IMR-90 (cell line): ENCODE measurements around the gene TMEM176B. TPM values are rescaled to one million over a fixed set of nuclear protein-coding genes. Genes with fewer than 3 reads are reported as not detected.

ENCODE experiments used
- ATAC-seq: fragments of 200-7000 bp; cut with Tn5 transposase; 2 replicates; pipeline ENCODE4 v1.9.1; 2020; ENCODE audit warnings: low read depth, mild to moderate bottlenecking, moderate library complexity
- BruUV-seq: library from RNA; stranded (reverse); fragments of 400-500 nt; replicated peaks from 2 replicates; lab custom pipeline; 2021; lab: Mats Ljungman, UMichigan
- CTCF ChIA-PET: fragments of 300-600 bp; formaldehyde crosslinking; extraction: SDS; loops from one replicate; lab custom pipeline; 2021; ENCODE audit warnings: antibody characterized with exemption; lab: Yijun Ruan, JAX
- POLR2A ChIA-PET: fragments of 300-600 bp; sonication (Branson Sonifier 250); formaldehyde crosslinking; loops from one replicate; lab custom pipeline; 2022; ENCODE audit warnings: antibody characterized with exemption; ENCODE audit not compliant: unreplicated experiment; lab: Charles Lee
- DNase-seq: peaks from one replicate; pipeline ENCODE4 v3.0.0; 2013
- H2AFZ ChIP-seq: replicated peaks from 2 replicates; pipeline ENCODE3; 2013; ENCODE audit warnings: low read length, mild to moderate bottlenecking; ENCODE audit not compliant: poor library complexity
- H2AK5ac ChIP-seq: 2 replicates; pipeline ENCODE4 v1.6.1; 2013; ENCODE audit warnings: low read depth, low read length, inconsistent platforms
- H2AK9ac ChIP-seq: replicated peaks from 2 replicates; pipeline ENCODE3; 2013; ENCODE audit warnings: mild to moderate bottlenecking, low read depth, low read length, moderate library complexity; ENCODE audit not compliant: poor library complexity
- H2BK120ac ChIP-seq: 2 replicates; pipeline ENCODE4 v1.6.1; 2013; ENCODE audit warnings: low read depth, low read length, inconsistent platforms
- H2BK15ac ChIP-seq: 3 replicates; pipeline ENCODE4 v1.6.1; 2013; ENCODE audit warnings: low read depth, low read length, inconsistent platforms
- H2BK20ac ChIP-seq: 2 replicates; pipeline ENCODE4 v1.6.1; 2013; ENCODE audit warnings: low read depth, mild to moderate bottlenecking, inconsistent platforms, low read length, moderate library complexity
- H2BK5ac ChIP-seq: 2 replicates; pipeline ENCODE4 v1.6.1; 2013; ENCODE audit warnings: mild to moderate bottlenecking, low read depth, low read length, inconsistent platforms; ENCODE audit not compliant: poor library complexity, severe bottlenecking
- H3K14ac ChIP-seq: replicated peaks from 2 replicates; pipeline ENCODE4 v1.6.1; 2013; ENCODE audit warnings: low read depth, low read length, inconsistent platforms
- H3K18ac ChIP-seq: 2 replicates; pipeline ENCODE4 v1.6.1; 2013; ENCODE audit warnings: low read depth, low read length, control low read depth
- H3K23ac ChIP-seq: 2 replicates; pipeline ENCODE4 v1.6.1; 2013; ENCODE audit warnings: low read depth, low read length, inconsistent platforms
- H3K27ac ChIP-seq: 2 replicates; pipeline ENCODE4 v1.5.1; 2013; ENCODE audit warnings: mild to moderate bottlenecking, control low read depth, low read length; ENCODE audit not compliant: insufficient read depth
- H3K27me3 ChIP-seq: 2 replicates; pipeline ENCODE4 v1.6.1; 2013; ENCODE audit warnings: low read length; ENCODE audit not compliant: control insufficient read depth, insufficient read depth
- H3K36me3 ChIP-seq: 2 replicates; pipeline ENCODE4 v1.6.1; 2013; ENCODE audit warnings: low read length, mixed read lengths; ENCODE audit not compliant: control insufficient read depth, insufficient read depth
- H3K4ac ChIP-seq: 2 replicates; pipeline ENCODE4 v1.6.1; 2013; ENCODE audit warnings: low read depth, low read length, inconsistent platforms
- H3K4me1 ChIP-seq: 2 replicates; pipeline ENCODE4 v1.6.1; 2013; ENCODE audit warnings: low read length, mixed read lengths; ENCODE audit not compliant: control insufficient read depth, insufficient read depth
- H3K4me2 ChIP-seq: 2 replicates; pipeline ENCODE4 v1.6.1; 2013; ENCODE audit warnings: low read depth, mild to moderate bottlenecking, control low read depth, low read length, moderate library complexity
- H3K4me3 ChIP-seq: 2 replicates; pipeline ENCODE4 v1.5.1; 2013; ENCODE audit warnings: low read depth, mild to moderate bottlenecking, control low read depth, low read length, moderate library complexity; ENCODE audit not compliant: insufficient read depth
- H3K56ac ChIP-seq: 2 replicates; pipeline ENCODE4 v1.6.1; 2013; ENCODE audit warnings: low read length, inconsistent platforms; ENCODE audit not compliant: insufficient read depth; ENCODE audit errors: extremely low read depth
- H3K79me1 ChIP-seq, 2 experiments: 2 replicates each; pipeline ENCODE4 v1.6.1; 2013; ENCODE audit warnings: low read length in 2 of 2, inconsistent platforms in 1 of 2, low read depth in 1 of 2
- H3K9ac ChIP-seq: 2 replicates; pipeline ENCODE4 v1.6.1; 2013; ENCODE audit warnings: low read depth, low read length, control low read depth
- H3K9me1 ChIP-seq: 2 replicates; pipeline ENCODE4 v1.6.1; 2013; ENCODE audit warnings: low read length, inconsistent platforms; ENCODE audit not compliant: insufficient read depth
- H3K9me3 ChIP-seq: 2 replicates; pipeline ENCODE4 v1.6.1; 2013; ENCODE audit warnings: low read length; ENCODE audit not compliant: control insufficient read depth, insufficient read depth
- H4K20me1 ChIP-seq: 2 replicates; pipeline ENCODE4 v1.6.1; 2013; ENCODE audit warnings: low read length, inconsistent platforms; ENCODE audit not compliant: insufficient read depth
- H4K5ac ChIP-seq: 2 replicates; pipeline ENCODE4 v1.6.1; 2013; ENCODE audit warnings: mild to moderate bottlenecking, low read depth, low read length, control low read depth
- H4K8ac ChIP-seq, 2 experiments: 2 replicates each; pipeline ENCODE4 v1.6.1; 2013; ENCODE audit warnings: low read depth in 2 of 2, low read length in 2 of 2, control low read depth in 1 of 2, inconsistent platforms in 1 of 2
- H4K91ac ChIP-seq: 2 replicates; pipeline ENCODE4 v1.6.1; 2013; ENCODE audit warnings: low read depth, low read length, inconsistent platforms; ENCODE audit not compliant: insufficient read depth
- BHLHE40 ChIP-seq: fragments of 150-350 bp; IDR thresholded peaks from 2 replicates; pipeline ENCODE4 v1.6.1; 2016; ENCODE audit warnings: mild to moderate bottlenecking, low read depth, low read length
- CEBPB ChIP-seq: IDR thresholded peaks from 2 replicates; pipeline ENCODE4 v1.6.1; 2012; ENCODE audit warnings: low read depth, low read length, improper control_type of control experiment
- CHD1 ChIP-seq: IDR thresholded peaks from 2 replicates; pipeline ENCODE4 v1.6.1; 2012; ENCODE audit warnings: low read depth, low read length, improper control_type of control experiment
- CTCF ChIP-seq: conservative IDR thresholded peaks from 2 replicates; pipeline ENCODE4 v1.5.1; 2012; ENCODE audit warnings: mild to moderate bottlenecking, low read depth, low read length, improper control_type of control experiment
- MAFK ChIP-seq: IDR thresholded peaks from 2 replicates; pipeline ENCODE4 v1.6.1; 2012; ENCODE audit warnings: low read depth, low read length, improper control_type of control experiment
- MAZ ChIP-seq: IDR thresholded peaks from 2 replicates; pipeline ENCODE4 v1.6.1; 2012; ENCODE audit warnings: low read depth, mild to moderate bottlenecking, low read length, improper control_type of control experiment, moderate library complexity, borderline replicate concordance
- MXI1 ChIP-seq: IDR thresholded peaks from 2 replicates; pipeline ENCODE4 v1.6.1; 2012; ENCODE audit warnings: low read depth, mild to moderate bottlenecking, low read length, moderate library complexity, borderline replicate concordance
- NFE2L2 ChIP-seq: fragments of 150-350 bp; IDR thresholded peaks from 2 replicates; pipeline ENCODE4 v1.6.1; 2016; ENCODE audit warnings: low read depth, mild to moderate bottlenecking, low read length
- POLR2A ChIP-seq: IDR thresholded peaks from 2 replicates; pipeline ENCODE4 v1.6.1; 2012; ENCODE audit warnings: mild to moderate bottlenecking, low read depth, low read length
- RAD21 ChIP-seq: IDR thresholded peaks from 2 replicates; pipeline ENCODE4 v1.6.1; 2012; ENCODE audit warnings: low read length, improper control_type of control experiment
- RCOR1 ChIP-seq: IDR thresholded peaks from 2 replicates; pipeline ENCODE4 v1.6.1; 2012; ENCODE audit warnings: mild to moderate bottlenecking, low read length, improper control_type of control experiment; ENCODE audit not compliant: insufficient replicate concordance
- RFX5 ChIP-seq: IDR thresholded peaks from 2 replicates; pipeline ENCODE4 v1.8.0; 2012; ENCODE audit warnings: low read depth, mild to moderate bottlenecking, low read length, moderate library complexity
- SMC3 ChIP-seq: fragments of 150-350 bp; IDR thresholded peaks from 2 replicates; pipeline ENCODE4 v1.6.1; 2016; ENCODE audit warnings: low read depth, mild to moderate bottlenecking, antibody characterized with exemption, low read length, moderate library complexity
- WGBS, 2 experiments: methylation state at CpG; one replicate each; pipeline versions ENCODE4 v1.1.5 to v1.1.7; 2013; ENCODE audit warnings: missing lambda C conversion rate in 2 of 2; ENCODE audit not compliant: insufficient read length in 1 of 2; ENCODE audit errors: extremely low coverage in 2 of 2; 5-methylcytosine and 5-hydroxymethylcytosine counted together
- dilution Hi-C: fragments of 300-500 bp; cut with HindIII; formaldehyde crosslinking; loops from one replicate; pipeline ENCODE4 v1.14.3; 2018; ENCODE audit warnings: low sequenced_read_pairs; ENCODE audit not compliant: unreplicated experiment
- in situ Hi-C: fragments of 300-500 bp; cut with MboI; formaldehyde crosslinking; loops from 3 replicates; pipeline ENCODE4 v1.14.3; 2019; ENCODE audit warnings: low sequenced_read_pairs, inconsistent platforms, mixed read lengths
- intact Hi-C: fragments of 100-400 bp; cut with micrococcal nuclease; formaldehyde crosslinking; loops from 2 replicates; pipeline ENCODE4 v1.10.0; 2022
- polyA plus RNA-seq, 3 experiments: library from polyadenylated mRNA; depleted of rRNA; stranded (reverse); fragments of >200 nt; gene quantifications; 2 replicates each; pipeline ENCODE4 v1.2.3, GENCODE V29; 2012; ENCODE audit warnings: low replicate concordance in 1 of 3
- total RNA-seq: library from RNA; depleted of rRNA; stranded (reverse); fragments of >200 nt; gene quantifications from 2 replicates; pipeline ENCODE4 v1.2.3, GENCODE V29; 2012
- TF ChIP-seq, protein P1 (sequence below): fragments of 150-350 bp; IDR thresholded peaks from 2 replicates; pipeline ENCODE4 v1.6.1; 2016; ENCODE audit warnings: low read depth, mild to moderate bottlenecking, low read length, moderate library complexity, borderline replicate concordance
- TF ChIP-seq, protein P2 (sequence below): fragments of 150-350 bp; IDR thresholded peaks from 2 replicates; pipeline ENCODE4 v1.6.1; 2017; ENCODE audit warnings: mild to moderate bottlenecking, antibody characterized with exemption, low read length, low read depth

TMEM176B gene
- total and polyA plus RNA-seq, 2 of the 4 experiments (the other 2 are of a cell fraction), result not detected

DNA sequence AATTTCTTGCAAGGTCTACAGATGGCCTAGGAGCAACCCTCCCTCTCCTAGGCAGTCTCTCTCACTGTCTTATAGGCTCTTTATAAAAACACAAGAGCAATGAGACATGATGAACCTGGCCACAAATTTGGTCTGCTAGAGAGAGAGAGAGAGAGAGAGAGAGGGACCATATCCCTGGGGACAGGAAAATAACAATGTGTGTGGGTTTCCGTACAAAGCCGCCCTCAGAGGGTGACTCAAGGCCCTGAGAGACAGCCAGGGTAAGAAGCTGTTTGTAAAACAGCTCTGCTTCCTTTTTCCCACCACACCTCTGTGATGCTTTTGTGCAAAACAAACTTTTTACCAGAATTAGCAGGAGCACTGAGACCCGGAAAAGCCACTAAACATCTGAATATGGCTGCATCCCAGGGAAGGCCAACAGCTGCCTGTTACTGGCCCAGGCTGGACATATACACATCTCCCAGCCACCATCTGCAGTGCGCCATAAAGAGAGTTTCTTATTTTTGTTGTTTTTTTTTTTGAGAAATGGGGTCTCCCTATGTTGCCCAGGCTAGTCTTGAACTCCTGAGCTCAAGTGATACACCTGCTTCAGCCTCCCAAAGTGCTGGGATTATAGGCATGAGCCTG lies 44.6 kb downstream of the TMEM176B start:
- no peak overlapping the region for H4K8ac ChIP-seq
- H4K20me1 ChIP-seq, result no peaks in the 10 kb centered on the region
- H3K18ac ChIP-seq, result no peak overlapping the region
- H4K5ac ChIP-seq, result no peak overlapping the region
- H2AK5ac ChIP-seq, result no peak overlapping the region
- POLR2A ChIA-PET, result no interaction called here
- intact Hi-C loops, result loop anchor here (10.0 kb wide), 1 partner anchor 471 kb away; no protein-coding TSS in a partner anchor
- CTCF ChIA-PET, result no interaction called here
- in situ Hi-C loops, result no loop called here
- no peaks in the 10 kb centered on the region for H3K27me3 ChIP-seq
- H2AFZ ChIP-seq, result no peak overlapping the region
- no CpG with 5 or more reads among the region's 4 CpGs for WGBS, 2 experiments
- no peak overlapping the region for H3K56ac ChIP-seq
- no peak overlapping the region for H2BK20ac ChIP-seq
- H4K91ac ChIP-seq, result no peak overlapping the region
- H3K4me1 ChIP-seq, result no peaks in the 10 kb centered on the region
- no peak overlapping the region for H3K14ac ChIP-seq
- DNase-seq (no peak), ATAC-seq (no peak)
- no peak overlapping the region for H2BK120ac ChIP-seq
- H3K9ac ChIP-seq, result no peak overlapping the region
- no peaks in the 10 kb centered on the region for H3K79me1 ChIP-seq
- no TSS peak for BruUV-seq
- TF ChIP-seq POLR2A (no peak), MXI1 (no peak), MAFK (no peak), RAD21 (no peak), SMC3 (no peak), RFX5 (no peak), MAZ (no peak), BHLHE40 (no peak), NFE2L2 (no peak), CTCF (no peak), CEBPB (no peak), RCOR1 (no peak), CHD1 (no peak)
- TF ChIP-seq, protein P1, sequence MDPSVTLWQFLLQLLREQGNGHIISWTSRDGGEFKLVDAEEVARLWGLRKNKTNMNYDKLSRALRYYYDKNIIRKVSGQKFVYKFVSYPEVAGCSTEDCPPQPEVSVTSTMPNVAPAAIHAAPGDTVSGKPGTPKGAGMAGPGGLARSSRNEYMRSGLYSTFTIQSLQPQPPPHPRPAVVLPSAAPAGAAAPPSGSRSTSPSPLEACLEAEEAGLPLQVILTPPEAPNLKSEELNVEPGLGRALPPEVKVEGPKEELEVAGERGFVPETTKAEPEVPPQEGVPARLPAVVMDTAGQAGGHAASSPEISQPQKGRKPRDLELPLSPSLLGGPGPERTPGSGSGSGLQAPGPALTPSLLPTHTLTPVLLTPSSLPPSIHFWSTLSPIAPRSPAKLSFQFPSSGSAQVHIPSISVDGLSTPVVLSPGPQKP, result no peak
- TF ChIP-seq, protein P2, sequence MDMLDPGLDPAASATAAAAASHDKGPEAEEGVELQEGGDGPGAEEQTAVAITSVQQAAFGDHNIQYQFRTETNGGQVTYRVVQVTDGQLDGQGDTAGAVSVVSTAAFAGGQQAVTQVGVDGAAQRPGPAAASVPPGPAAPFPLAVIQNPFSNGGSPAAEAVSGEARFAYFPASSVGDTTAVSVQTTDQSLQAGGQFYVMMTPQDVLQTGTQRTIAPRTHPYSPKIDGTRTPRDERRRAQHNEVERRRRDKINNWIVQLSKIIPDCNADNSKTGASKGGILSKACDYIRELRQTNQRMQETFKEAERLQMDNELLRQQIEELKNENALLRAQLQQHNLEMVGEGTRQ, result no peak
- no peak overlapping the region for H3K27ac ChIP-seq
- H3K9me1 ChIP-seq, result no peaks in the 10 kb centered on the region
- no peaks in the 10 kb centered on the region for H3K36me3 ChIP-seq
- H2BK15ac ChIP-seq, result no peak overlapping the region
- H3K4me2 ChIP-seq, result no peak overlapping the region
- no peak overlapping the region for H3K4me3 ChIP-seq
- no peak overlapping the region for H2AK9ac ChIP-seq
- no peak overlapping the region for H2BK5ac ChIP-seq
- H3K23ac ChIP-seq, result no peak overlapping the region
- no peaks in the 10 kb centered on the region for H3K9me3 ChIP-seq
- dilution Hi-C loops, result no loop called here
- H3K4ac ChIP-seq, result no peak overlapping the region
